HG02588 (cell line): Measurements from ENCODE around the gene OR3A3.

Source experiments
- ATAC-seq: cut with Tn5 transposase; IDR thresholded peaks from one replicate; pipeline ENCODE4 v1.9.1; 2021; ENCODE audit warnings: mild to moderate bottlenecking, moderate library complexity; ENCODE audit not compliant: unreplicated experiment

The OR3A3 gene

DNA sequence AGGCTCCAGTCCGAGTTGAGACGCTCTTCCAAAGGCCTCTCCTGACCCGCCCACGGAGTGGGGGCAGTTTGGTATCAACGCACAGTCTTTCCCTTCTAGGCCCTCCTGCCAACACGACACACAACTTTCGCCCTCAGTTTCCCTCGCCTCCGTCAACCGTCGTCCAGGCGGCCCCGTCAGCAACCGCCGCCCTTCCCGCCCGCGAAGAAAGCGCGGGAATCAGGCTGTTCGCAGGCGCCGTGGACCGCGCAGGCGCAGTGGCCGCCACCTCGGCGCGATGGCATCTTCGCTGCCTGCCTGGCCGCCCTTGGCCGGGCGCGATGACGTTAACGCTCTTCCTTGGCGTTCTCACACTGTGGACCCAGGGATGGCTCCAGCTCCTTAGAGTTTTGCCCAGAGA, 60.4 kb downstream of the OR3A3 start, which contains the start of gene SPATA22:
SPATA22 (minus strand) TSS at position 221 of the 400 bp plus-strand sequence. CDS start 2,494 bp downstream, outside the sequence.
- ATAC-seq: no peak

GRCh38 chr17:3472137-3472536, 61.0 kb downstream of the OR3A3 start:
- ATAC-seq: no peak
